HepG2 (cell line): ENCODE results near the gene HLA-DMB. TPM values are rescaled to one million over a fixed set of nuclear protein-coding genes. Genes with fewer than 3 reads are reported as not detected.

ENCODE experiments used
- AGO2 ChIP-seq: fragments of 200-400 bp; formaldehyde crosslinking; optimal IDR thresholded peaks from 2 replicates; pipeline ENCODE3; 2017; ENCODE audit warnings: mild to moderate bottlenecking, low read depth, low read length, moderate library complexity
- ARID3A ChIP-seq: IDR thresholded peaks from 2 replicates; pipeline ENCODE4 v1.6.1; 2012; ENCODE audit warnings: low read depth, low read length, improper control_type of control experiment
- ELK4 ChIP-seq: sonication (generic); formaldehyde crosslinking; IDR thresholded peaks from 2 replicates; pipeline ENCODE4 v1.9.0; 2021; ENCODE audit warnings: missing genetic modification reagents, borderline replicate concordance
- ISX ChIP-seq: sonication (generic); formaldehyde crosslinking; conservative IDR thresholded peaks from 2 replicates; pipeline ENCODE4 v1.5.0; 2020; ENCODE audit warnings: missing genetic modification reagents
- KAT2B ChIP-seq: fragments of 150-350 bp; IDR thresholded peaks from 2 replicates; pipeline ENCODE4 v1.6.1; 2014; ENCODE audit warnings: low read depth, low read length, borderline replicate concordance
- MAF1 ChIP-seq: sonication (generic); formaldehyde crosslinking; IDR thresholded peaks from 2 replicates; pipeline ENCODE4 v1.5.0; 2020; ENCODE audit warnings: missing genetic modification reagents, borderline replicate concordance
- MAFG ChIP-seq: sonication (generic); formaldehyde crosslinking; IDR thresholded peaks from 2 replicates; pipeline ENCODE4 v1.5.1; 2020; ENCODE audit warnings: mild to moderate bottlenecking, missing genetic modification reagents
- MATR3 ChIP-seq: sonication (generic); formaldehyde crosslinking; IDR thresholded peaks from 2 replicates; pipeline ENCODE4 v1.4.0; 2020; ENCODE audit warnings: missing genetic modification reagents
- MED13 ChIP-seq: sonication (generic); formaldehyde crosslinking; IDR thresholded peaks from 2 replicates; pipeline ENCODE4 v1.5.0; 2020; ENCODE audit warnings: missing genetic modification reagents
- MIXL1 ChIP-seq: IDR thresholded peaks from 2 replicates; pipeline ENCODE4 v1.6.1; 2016
- MTERF4 ChIP-seq: sonication (generic); formaldehyde crosslinking; IDR thresholded peaks from 2 replicates; pipeline ENCODE4 v1.8.0; 2023; ENCODE audit warnings: mild to moderate bottlenecking, missing genetic modification reagents
- NFATC3 ChIP-seq: sonication (generic); formaldehyde crosslinking; IDR thresholded peaks from 2 replicates; pipeline ENCODE4 v1.5.1; 2020; ENCODE audit warnings: mild to moderate bottlenecking, missing genetic modification reagents
- PHF8 ChIP-seq: sonication (generic); formaldehyde crosslinking; IDR thresholded peaks from 2 replicates; pipeline ENCODE4 v1.5.0; 2020; ENCODE audit warnings: missing genetic modification reagents
- REPIN1 ChIP-seq: sonication (generic); formaldehyde crosslinking; IDR thresholded peaks from 2 replicates; pipeline ENCODE4 v1.8.0; 2022; ENCODE audit warnings: missing genetic modification reagents, low read depth, mild to moderate bottlenecking, borderline replicate concordance
- SMARCC2 ChIP-seq: fragments of 450-650 bp; IDR thresholded peaks from 2 replicates; pipeline ENCODE4 v1.6.1; 2017; ENCODE audit warnings: antibody characterized with exemption, mild to moderate bottlenecking
- TOPORS ChIP-seq: sonication (generic); formaldehyde crosslinking; IDR thresholded peaks from 2 replicates; pipeline ENCODE4 v1.8.0; 2023; ENCODE audit warnings: mild to moderate bottlenecking, missing genetic modification reagents
- UBTF ChIP-seq: sonication (generic); formaldehyde crosslinking; IDR thresholded peaks from 2 replicates; pipeline ENCODE4 v1.4.0; 2020; ENCODE audit warnings: mild to moderate bottlenecking, missing genetic modification reagents
- ZNF124 ChIP-seq: sonication (generic); formaldehyde crosslinking; IDR thresholded peaks from 2 replicates; pipeline ENCODE4 v1.4.0; 2020; ENCODE audit warnings: missing genetic modification reagents
- ZNF160 ChIP-seq: sonication (generic); formaldehyde crosslinking; IDR thresholded peaks from 2 replicates; pipeline ENCODE4 v1.8.0; 2022; ENCODE audit warnings: mild to moderate bottlenecking, inconsistent platforms, missing genetic modification reagents
- ZNF713 ChIP-seq: sonication (generic); formaldehyde crosslinking; IDR thresholded peaks from 2 replicates; pipeline ENCODE4 v1.4.0; 2020; ENCODE audit warnings: mild to moderate bottlenecking, missing genetic modification reagents
- polyA plus RNA-seq, 8 experiments: library from polyadenylated mRNA; depleted of rRNA in 3 of 8; stranded (reverse) in 7 of 8; unstranded in 1 of 8; fragments of >200 nt; fragmentation: Illumina TruSeq in 4 of 8; extraction: Trizol in 4 of 8; gene quantifications; 2 replicates each; pipeline versions ENCODE4 v1.2.1 to v1.2.3, GENCODE V29; 2011 to 2016; ENCODE audit warnings: low read depth in 4 of 8, missing spikeins in 1 of 8, mixed read lengths in 1 of 8; ENCODE audit not compliant: insufficient read depth in 1 of 8
- total RNA-seq, 5 experiments: library from RNA; depleted of rRNA; stranded (reverse); fragments of >200 nt; fragmentation: Illumina TruSeq; extraction: Trizol; gene quantifications; 2 replicates each; pipeline ENCODE4 v1.2.3, GENCODE V29; 2016; ENCODE audit warnings: low read depth in 1 of 5
- TF ChIP-seq, protein P1 (sequence below): sonication (generic); formaldehyde crosslinking; IDR thresholded peaks from 2 replicates; pipeline ENCODE4 v1.4.0; 2020; ENCODE audit warnings: missing genetic modification reagents
- TF ChIP-seq, protein P2 (sequence below): sonication (generic); formaldehyde crosslinking; IDR thresholded peaks from 2 replicates; pipeline ENCODE4 v1.4.0; 2020; ENCODE audit warnings: mild to moderate bottlenecking, low read depth, missing genetic modification reagents

Gene HLA-DMB
- total and polyA plus RNA-seq, 2 of the 13 experiments (the other 11 are each of a cell fraction or from before 2014, with no cell fraction given), result not detected

DNA sequence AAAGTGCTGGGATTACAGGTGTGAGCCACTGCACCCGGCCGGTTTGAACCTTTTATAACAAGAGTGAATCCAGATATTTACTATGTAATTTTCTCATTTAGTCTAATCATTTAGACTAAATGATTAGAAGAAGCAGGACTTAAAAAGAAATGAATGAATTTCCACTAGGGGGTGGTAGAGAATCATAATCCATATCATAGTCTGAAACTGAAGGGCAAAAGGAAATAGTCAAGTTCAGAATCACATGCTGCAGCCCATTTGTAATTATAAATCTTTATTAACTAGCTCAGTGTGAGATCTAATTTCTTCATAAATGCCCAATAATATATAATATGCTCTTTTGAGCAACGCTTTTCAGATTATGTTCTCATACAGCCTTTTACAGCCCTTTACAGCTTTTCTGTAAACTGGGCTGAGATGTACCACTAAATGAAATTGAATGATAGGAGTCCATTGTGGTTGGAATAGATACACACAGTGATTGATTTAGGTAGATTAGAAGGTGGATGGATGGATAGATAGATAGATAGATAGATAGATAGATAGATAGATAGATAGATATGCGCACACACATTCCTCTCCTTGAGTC is 55.0 kb downstream of the HLA-DMB start (continued):
- TF ChIP-seq, protein P1, sequence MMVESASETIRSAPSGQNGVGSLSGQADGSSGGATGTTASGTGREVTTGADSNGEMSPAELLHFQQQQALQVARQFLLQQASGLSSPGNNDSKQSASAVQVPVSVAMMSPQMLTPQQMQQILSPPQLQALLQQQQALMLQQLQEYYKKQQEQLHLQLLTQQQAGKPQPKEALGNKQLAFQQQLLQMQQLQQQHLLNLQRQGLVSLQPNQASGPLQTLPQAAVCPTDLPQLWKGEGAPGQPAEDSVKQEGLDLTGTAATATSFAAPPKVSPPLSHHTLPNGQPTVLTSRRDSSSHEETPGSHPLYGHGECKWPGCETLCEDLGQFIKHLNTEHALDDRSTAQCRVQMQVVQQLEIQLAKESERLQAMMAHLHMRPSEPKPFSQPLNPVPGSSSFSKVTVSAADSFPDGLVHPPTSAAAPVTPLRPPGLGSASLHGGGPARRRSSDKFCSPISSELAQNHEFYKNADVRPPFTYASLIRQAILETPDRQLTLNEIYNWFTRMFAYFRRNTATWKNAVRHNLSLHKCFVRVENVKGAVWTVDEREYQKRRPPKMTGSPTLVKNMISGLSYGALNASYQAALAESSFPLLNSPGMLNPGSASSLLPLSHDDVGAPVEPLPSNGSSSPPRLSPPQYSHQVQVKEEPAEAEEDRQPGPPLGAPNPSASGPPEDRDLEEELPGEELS (CRISPR knock-in tag), result no peak
- TF ChIP-seq, protein P2, sequence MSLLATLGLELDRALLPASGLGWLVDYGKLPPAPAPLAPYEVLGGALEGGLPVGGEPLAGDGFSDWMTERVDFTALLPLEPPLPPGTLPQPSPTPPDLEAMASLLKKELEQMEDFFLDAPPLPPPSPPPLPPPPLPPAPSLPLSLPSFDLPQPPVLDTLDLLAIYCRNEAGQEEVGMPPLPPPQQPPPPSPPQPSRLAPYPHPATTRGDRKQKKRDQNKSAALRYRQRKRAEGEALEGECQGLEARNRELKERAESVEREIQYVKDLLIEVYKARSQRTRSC (CRISPR knock-in tag), result no peak
- TF ChIP-seq SMARCC2, result no peak
- TF ChIP-seq KAT2B, result no peak
- TF ChIP-seq MED13 (CRISPR knock-in tag), result no peak
- 0 out of 2 replicates have a peak, but pooled peaks have one; percentile 44 for TF ChIP-seq MIXL1 (CRISPR knock-in tag)
- no peak for TF ChIP-seq NFATC3 (CRISPR knock-in tag)
- no peak for TF ChIP-seq MAF1 (CRISPR knock-in tag)
- TF ChIP-seq AGO2, result no peak
- no peak for TF ChIP-seq ISX
- no peak for TF ChIP-seq MTERF4 (CRISPR knock-in tag)
- no peak for TF ChIP-seq ZNF160 (CRISPR knock-in tag)
- no peak for TF ChIP-seq ELK4
- no peak for TF ChIP-seq MAFG
- TF ChIP-seq PHF8, result no peak
- no peak for TF ChIP-seq TOPORS (CRISPR knock-in tag)
- no peak for TF ChIP-seq ZNF124 (CRISPR knock-in tag)
- TF ChIP-seq ZNF713 (CRISPR knock-in tag), result no peak
- no peak for TF ChIP-seq MATR3 (CRISPR knock-in tag)
- TF ChIP-seq UBTF, result no peak
- TF ChIP-seq REPIN1 (CRISPR knock-in tag), result no peak
- TF ChIP-seq ARID3A, result no peak
